Measurements from ENCODE around the gene STOM. TPM values are rescaled to one million over a fixed set of nuclear protein-coding genes. Genes with fewer than 3 reads are reported as not detected.
"Not testable (repeated sequence)": the region's sequence is repeated elsewhere in the genome, so short reads cannot be mapped to it uniquely, and the experiment has no call there.

The STOM gene
- total and polyA plus RNA-seq, 10 of the 15 experiments (the other 5 are each of a cell fraction or from before 2014, with no cell fraction given) = 6.7 to 47.4 (median 39.8) TPM

DNA sequence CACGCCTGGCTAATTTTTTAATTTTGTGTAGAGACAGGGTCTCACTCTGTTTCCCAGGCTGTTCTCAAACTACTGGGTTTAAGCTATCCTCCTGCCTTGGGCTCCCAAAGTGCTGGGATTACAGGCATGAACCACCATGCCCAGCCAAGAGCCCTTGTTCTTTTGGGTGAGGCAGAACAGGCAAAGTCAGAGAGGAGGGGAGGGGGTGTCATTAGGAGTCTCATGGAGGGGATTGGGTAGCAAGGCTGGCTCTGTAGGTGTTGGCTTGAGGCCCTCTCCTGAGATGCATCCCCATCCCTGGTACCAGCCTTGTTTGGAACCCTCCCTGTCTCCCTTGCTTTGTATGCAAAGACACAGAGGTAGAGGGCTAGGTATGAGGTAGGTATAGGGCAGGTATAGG lies 78.0 kb downstream of the STOM start:
- no peak overlapping the region for H2AFZ ChIP-seq (ENCODE audit: control insufficient read depth, low read depth, low read length)
- H3K27me3 ChIP-seq (replicated peaks in 1 of 2; ENCODE audit: control insufficient read depth in 2 of 2, insufficient read depth in 2 of 2, low read length in 1 of 2) = no peaks in the 10 kb centered on the region
- no peak for ATAC-seq
- H3K4me1 ChIP-seq (ENCODE audit: control insufficient read depth, insufficient read depth, low read length) = no peaks in the 10 kb centered on the region
- 5% methylated on average over 1 of the region's 1 CpG for WGBS (ENCODE audit: insufficient coverage, insufficient replicate concordance, low lambda C conversion rate, missing lambda C conversion rate)
- H3K9ac ChIP-seq (ENCODE audit: control insufficient read depth, insufficient read depth, low read length) = no peak overlapping the region
- SMC1A ChIA-PET (ENCODE audit: uncharacterized antibody, unreplicated experiment) = no interaction called here
- in situ Hi-C loops (cut with MboI) = no loop called here
- intact Hi-C loops (cut with micrococcal nuclease; ENCODE audit: unreplicated experiment) = no loop called here
- no peak for FAIRE-seq
- BruUV-seq (replicated peaks) = no TSS peak
- no peaks in the 10 kb centered on the region for H3K9me3 ChIP-seq (replicated peaks; ENCODE audit: control insufficient read depth, insufficient read depth, low read length)
- H3K36me3 ChIP-seq (ENCODE audit: control insufficient read depth in 2 of 2, insufficient read depth in 2 of 2, low read length in 1 of 2) = no peaks in the 10 kb centered on the region
- H4K20me1 ChIP-seq (ENCODE audit: control insufficient read depth, insufficient read depth) = no peaks in the 10 kb centered on the region
- no peak overlapping the region for H3K4me2 ChIP-seq (ENCODE audit: control insufficient read depth, insufficient read depth)
- H3K79me2 ChIP-seq (ENCODE audit: control insufficient read depth, insufficient read depth, low read length) = no peaks in the 10 kb centered on the region
- no peak overlapping the region for H3K27ac ChIP-seq (ENCODE audit: control insufficient read depth, insufficient read depth)
- CTCF ChIA-PET = no interaction called here
- RAD21 ChIA-PET (ENCODE audit: unreplicated experiment) = no interaction called here
- no peak for TF ChIP-seq ZNF24 (IDR thresholded peaks at IDR 0.05)
- TF ChIP-seq RUNX3 (IDR thresholded peaks at IDR 0.05; ENCODE audit: low read length) = no peak
- TF ChIP-seq ZNF384 (IDR thresholded peaks at IDR 0.05; ENCODE audit: borderline replicate concordance, low read depth, low read length) = no peak
- TF ChIP-seq ZBED1 (IDR thresholded peaks at IDR 0.05; ENCODE audit: borderline replicate concordance) = no peak
- TF ChIP-seq FOXM1 (IDR thresholded peaks at IDR 0.05; ENCODE audit: low read depth, low read length) = no peak
- no peak for TF ChIP-seq BRCA1 (IDR thresholded peaks at IDR 0.05; ENCODE audit: low read depth, low read length)
- no peak for TF ChIP-seq SRF (IDR thresholded peaks at IDR 0.05; ENCODE audit: low read depth in 2 of 2, low read length in 2 of 2)
- no peak for TF ChIP-seq ASH2L (IDR thresholded peaks at IDR 0.05; ENCODE audit: borderline replicate concordance, low read depth)
- TF ChIP-seq POLR2A (IDR thresholded peaks at IDR 0.05; ENCODE audit: low read depth, low read length) = no peak
- TF ChIP-seq NFXL1 (IDR thresholded peaks at IDR 0.05; ENCODE audit: borderline replicate concordance) = no peak
- no peak for TF ChIP-seq MTA3 (IDR thresholded peaks at IDR 0.05; ENCODE audit: borderline replicate concordance, low read length)
- POLR2A ChIA-PET = no interaction called here
- no peak for DNase-seq (ENCODE audit: low read depth, low spot score)
- no peak overlapping the region for H3K4me3 ChIP-seq

DNA sequence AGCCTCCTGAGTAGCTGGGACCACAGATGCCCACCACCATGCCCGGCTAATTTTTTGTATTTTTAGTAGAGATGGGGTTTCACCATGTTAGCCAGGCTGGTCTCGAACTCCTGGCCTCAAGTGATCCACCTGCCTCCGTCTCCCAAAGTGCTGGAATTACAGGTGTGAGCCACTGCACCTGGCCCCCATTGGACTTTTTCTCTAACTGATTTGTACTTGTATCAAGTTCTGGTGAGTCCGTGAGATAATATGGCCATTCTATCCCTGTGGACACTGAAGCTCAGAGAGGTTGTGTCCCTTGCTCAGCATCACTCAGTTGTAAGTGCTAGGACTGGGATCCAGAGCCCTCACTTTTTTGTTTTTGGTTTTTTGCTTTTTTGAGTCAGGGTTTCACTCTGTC lies 78.5 kb downstream of the STOM start:
- POLR2A ChIA-PET; DNase-seq (ENCODE audit: low read depth, low spot score); H3K4me3 ChIP-seq; H3K27ac ChIP-seq (ENCODE audit: control insufficient read depth, insufficient read depth); H4K20me1 ChIP-seq (ENCODE audit: control insufficient read depth, insufficient read depth); H3K9me3 ChIP-seq (replicated peaks; ENCODE audit: control insufficient read depth, insufficient read depth, low read length); H3K4me1 ChIP-seq (ENCODE audit: control insufficient read depth, insufficient read depth, low read length); H3K36me3 ChIP-seq (ENCODE audit: control insufficient read depth in 2 of 2, insufficient read depth in 2 of 2, low read length in 1 of 2); RAD21 ChIA-PET (ENCODE audit: unreplicated experiment); BruUV-seq (replicated peaks); in situ Hi-C loops (cut with MboI); SMC1A ChIA-PET (ENCODE audit: uncharacterized antibody, unreplicated experiment); intact Hi-C loops (cut with micrococcal nuclease; ENCODE audit: unreplicated experiment); H3K4me2 ChIP-seq (ENCODE audit: control insufficient read depth, insufficient read depth); H3K27me3 ChIP-seq (replicated peaks in 1 of 2; ENCODE audit: control insufficient read depth in 2 of 2, insufficient read depth in 2 of 2, low read length in 1 of 2); ATAC-seq; H3K9ac ChIP-seq (ENCODE audit: control insufficient read depth, insufficient read depth, low read length); FAIRE-seq; H3K79me2 ChIP-seq (ENCODE audit: control insufficient read depth, insufficient read depth, low read length); CTCF ChIA-PET; H2AFZ ChIP-seq (ENCODE audit: control insufficient read depth, low read depth, low read length): not testable (repeated sequence)
- WGBS (ENCODE audit: insufficient coverage, insufficient replicate concordance, low lambda C conversion rate, missing lambda C conversion rate) = 80% methylated on average over 4 of the region's 4 CpGs

All from GM12878 (cell line).